ENCODE measurements around the gene WNT3A. TPM values are rescaled to one million over a fixed set of nuclear protein-coding genes. Genes with fewer than 3 reads are reported as not detected.

The WNT3A gene
- total RNA-seq, 1 donor from 2014 or later: not detected

GRCh38 chr1:228037401-228038386, 30.9 kb downstream of the WNT3A start:
- Mint-ChIP-seq H3K27ac (ENCODE audit: unreplicated experiment) (no peak overlapping the region), H3K4me3 (ENCODE audit: unreplicated experiment) (peak overlapping the region; percentile 58), H3K27me3 (ENCODE audit: low read depth) (peaks cover 26% of the 10 kb centered on the region), H3K4me1 (ENCODE audit: low read depth) (peaks cover 2% of the 10 kb centered on the region), H3K9me3 (ENCODE audit: low read depth) (peaks cover 9% of the 10 kb centered on the region), H3K36me3 (ENCODE audit: low read depth) (peaks cover 6% of the 10 kb centered on the region)
- TF ChIP-seq CTCF (IDR thresholded peaks at IDR 0.05): no peak
- peak; percentile 72 for DNase-seq (ENCODE audit: low spot score)

- peak; percentile 59 for DNase-seq (ENCODE audit: low spot score)
- peaks cover under 1% of the 10 kb centered on the region for H3K36me3 Mint-ChIP-seq (ENCODE audit: low read depth)
- peaks cover 2% of the 10 kb centered on the region for H3K4me1 Mint-ChIP-seq (ENCODE audit: low read depth)
- TF ChIP-seq CTCF (IDR thresholded peaks at IDR 0.05): no peak
- H3K4me3 Mint-ChIP-seq (ENCODE audit: unreplicated experiment): no peak overlapping the region
- H3K9me3 Mint-ChIP-seq (ENCODE audit: low read depth): peaks cover 1% of the 10 kb centered on the region
- no peak overlapping the region for H3K27ac Mint-ChIP-seq (ENCODE audit: unreplicated experiment)
- peaks cover 23% of the 10 kb centered on the region for H3K27me3 Mint-ChIP-seq (ENCODE audit: low read depth)
Observed at GRCh38 chr1:228038387-228039005, 31.7 kb downstream of the WNT3A start.

- TF ChIP-seq CTCF (IDR thresholded peaks at IDR 0.05): no peak
- peak; percentile 54 for DNase-seq (ENCODE audit: low spot score)
- no peak overlapping the region for H3K4me3 Mint-ChIP-seq (ENCODE audit: unreplicated experiment)
- no peaks in the 10 kb centered on the region for H3K9me3 Mint-ChIP-seq (ENCODE audit: low read depth)
- H3K27me3 Mint-ChIP-seq (ENCODE audit: low read depth): peaks cover 23% of the 10 kb centered on the region
- H3K36me3 Mint-ChIP-seq (ENCODE audit: low read depth): no peaks in the 10 kb centered on the region
- peaks cover 2% of the 10 kb centered on the region for H3K4me1 Mint-ChIP-seq (ENCODE audit: low read depth)
- no peak overlapping the region for H3K27ac Mint-ChIP-seq (ENCODE audit: unreplicated experiment)
Observed at GRCh38 chr1:228039006-228039903, 32.5 kb downstream of the WNT3A start.

- no peaks in the 10 kb centered on the region for H3K36me3 Mint-ChIP-seq (ENCODE audit: low read depth)
- H3K4me3 Mint-ChIP-seq (ENCODE audit: unreplicated experiment): no peak overlapping the region
- no peak overlapping the region for H3K27ac Mint-ChIP-seq (ENCODE audit: unreplicated experiment)
- H3K9me3 Mint-ChIP-seq (ENCODE audit: low read depth): no peaks in the 10 kb centered on the region
- TF ChIP-seq CTCF (IDR thresholded peaks at IDR 0.05): no peak
- H3K27me3 Mint-ChIP-seq (ENCODE audit: low read depth): peaks cover 26% of the 10 kb centered on the region
- peaks cover 2% of the 10 kb centered on the region for H3K4me1 Mint-ChIP-seq (ENCODE audit: low read depth)
- DNase-seq (ENCODE audit: low spot score): peak; percentile 33
Observed at GRCh38 chr1:228039986-228040385, 33.2 kb downstream of the WNT3A start.
